Fibroblast of skin of abdomen (primary cell): ENCODE data around the gene ANKRD33.

ENCODE experiments used
- DNase-seq: peaks from one replicate; pipeline ENCODE4 v3.0.0-alpha.2; 2013

ANKRD33 gene

DNA sequence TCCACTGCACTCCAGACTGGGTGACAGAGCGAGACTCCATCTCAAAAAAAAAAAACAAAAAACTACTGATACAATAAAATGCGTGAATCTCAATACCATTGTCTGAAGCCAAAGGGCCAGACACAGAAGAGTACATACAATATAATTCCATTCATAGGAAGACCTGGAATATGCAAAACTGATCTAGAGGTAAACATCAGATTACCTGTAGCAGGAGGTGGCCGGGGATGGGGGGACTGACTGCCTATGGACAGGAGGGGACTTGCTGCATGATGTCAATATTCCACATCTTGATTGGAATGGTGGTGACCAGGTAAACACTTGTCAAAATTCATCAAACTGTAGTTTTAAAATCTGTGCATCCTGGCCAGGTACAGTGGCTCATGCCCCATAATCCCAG, 26.9 kb upstream of the ANKRD33 start:
- DNase-seq = no peak

DNA sequence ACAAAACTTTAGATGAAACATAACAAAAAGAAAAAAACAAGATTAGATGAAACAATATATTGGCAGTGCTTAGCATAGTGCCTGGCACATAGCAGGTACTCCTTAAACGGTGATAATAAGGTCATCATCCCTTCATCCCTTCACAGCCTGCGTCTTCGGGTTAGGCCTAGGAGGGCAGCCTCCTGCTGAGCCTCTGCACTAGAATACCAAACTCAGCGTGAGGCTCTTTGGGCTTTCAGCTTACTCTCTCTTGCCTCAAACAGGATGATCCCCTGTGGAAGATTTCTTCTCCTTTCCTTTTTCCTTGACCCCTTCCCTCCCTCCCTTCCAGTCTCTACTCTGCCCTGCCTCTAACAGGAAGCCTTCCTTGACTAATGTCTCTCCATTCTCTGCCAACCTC, 25.0 kb upstream of the ANKRD33 start:
- DNase-seq = no peak

DNA sequence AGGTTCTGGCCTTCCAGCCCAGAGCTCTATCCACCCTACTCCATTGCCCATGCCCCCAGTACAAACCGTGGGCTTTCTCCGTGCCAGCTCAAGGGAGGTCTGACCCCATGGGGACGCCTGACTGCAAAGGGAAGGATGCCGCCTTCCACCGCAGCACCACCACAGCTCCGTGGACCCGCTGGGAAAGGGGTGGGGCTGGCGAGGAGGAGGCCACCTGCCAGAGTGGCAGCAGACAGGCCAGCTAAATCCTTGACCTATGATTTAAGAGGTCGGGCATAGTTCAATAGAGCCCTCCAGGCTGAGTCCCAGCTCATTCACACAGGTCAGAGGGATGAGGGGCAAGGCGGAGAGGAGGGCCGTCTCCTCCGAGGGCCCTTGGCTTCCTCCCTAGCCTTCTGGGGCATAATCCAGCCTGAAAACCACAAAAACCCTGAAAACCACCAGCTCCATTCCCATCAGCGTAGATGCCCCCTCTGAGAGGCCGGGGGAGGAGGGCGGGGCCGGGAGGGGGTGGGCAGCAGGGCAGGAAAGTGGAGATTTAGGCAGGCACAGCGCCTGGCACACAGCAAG, 24.5 kb upstream of the ANKRD33 start:
- no peak for DNase-seq

- peak; percentile 44 for DNase-seq
Observed at GRCh38 chr12:51863933-51864832, 23.7 kb upstream of the ANKRD33 start.

DNA sequence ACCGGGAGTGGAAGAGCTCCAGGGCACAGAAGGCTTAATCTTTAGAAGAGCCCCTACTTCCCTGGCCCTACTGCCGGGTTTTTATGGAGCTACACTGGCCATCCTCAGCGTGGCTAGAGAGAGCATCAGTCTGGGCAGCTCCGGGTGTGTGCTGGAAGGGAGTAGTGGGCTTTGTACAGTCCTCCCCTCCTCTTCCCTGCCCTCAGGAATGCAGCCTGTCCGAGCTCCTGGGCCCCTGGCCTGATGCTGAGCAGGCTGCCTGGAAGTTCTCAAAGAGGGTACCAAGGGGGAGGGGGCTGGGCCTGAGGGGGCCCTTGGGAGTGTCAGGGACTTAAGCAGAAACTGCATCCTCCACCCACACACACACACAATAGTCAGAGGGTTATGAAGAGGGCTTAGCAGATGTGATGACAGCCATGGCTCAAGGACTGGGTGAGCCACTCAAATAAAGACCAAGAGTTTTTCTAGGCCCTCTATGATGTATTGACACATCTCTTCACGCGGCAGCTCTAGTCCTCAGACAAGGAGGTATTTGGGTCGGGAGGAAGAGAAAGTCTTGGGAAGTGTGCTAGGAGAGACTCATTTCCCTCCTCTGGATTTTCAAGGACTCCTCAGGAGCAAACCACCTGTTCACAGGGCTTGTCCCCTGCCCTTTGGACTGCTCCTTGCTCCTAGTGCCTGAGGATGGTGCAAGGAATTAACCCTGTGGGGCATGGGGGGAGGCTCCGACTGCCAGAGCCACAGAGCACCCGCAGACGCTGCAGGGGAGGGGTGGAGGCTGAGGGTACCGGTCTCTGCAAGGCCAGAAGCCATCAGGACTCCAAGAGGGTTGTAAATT, 22.9 kb upstream of the ANKRD33 start:
- DNase-seq = peak; percentile 30

GRCh38 chr12:51865757-51866270, 22.1 kb upstream of the ANKRD33 start:
- DNase-seq = no peak

GRCh38 chr12:51866324-51866723, 21.6 kb upstream of the ANKRD33 start:
- DNase-seq = no peak

- DNase-seq = no peak
Observed at GRCh38 chr12:51866762-51867161, 21.1 kb upstream of the ANKRD33 start.

DNA sequence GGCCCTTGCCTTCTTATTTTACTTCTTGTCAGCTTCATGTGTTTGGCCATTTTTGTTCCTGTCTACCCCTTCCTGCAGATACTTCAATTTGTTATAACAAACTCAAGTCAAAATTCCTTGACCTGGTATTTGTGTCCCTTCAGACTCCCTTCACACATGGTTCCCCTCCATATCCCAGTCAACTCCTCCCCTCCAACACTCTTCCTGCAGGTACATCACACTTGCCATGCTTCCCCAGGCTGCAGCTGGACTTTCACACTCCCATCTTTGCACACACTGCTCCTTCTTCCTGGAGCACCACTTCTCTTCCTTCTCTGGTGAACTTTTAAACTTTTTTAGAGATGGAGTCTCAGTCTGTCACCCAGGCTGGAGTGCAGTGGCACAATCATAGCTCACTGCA, 20.5 kb upstream of the ANKRD33 start:
- no peak for DNase-seq

DNA sequence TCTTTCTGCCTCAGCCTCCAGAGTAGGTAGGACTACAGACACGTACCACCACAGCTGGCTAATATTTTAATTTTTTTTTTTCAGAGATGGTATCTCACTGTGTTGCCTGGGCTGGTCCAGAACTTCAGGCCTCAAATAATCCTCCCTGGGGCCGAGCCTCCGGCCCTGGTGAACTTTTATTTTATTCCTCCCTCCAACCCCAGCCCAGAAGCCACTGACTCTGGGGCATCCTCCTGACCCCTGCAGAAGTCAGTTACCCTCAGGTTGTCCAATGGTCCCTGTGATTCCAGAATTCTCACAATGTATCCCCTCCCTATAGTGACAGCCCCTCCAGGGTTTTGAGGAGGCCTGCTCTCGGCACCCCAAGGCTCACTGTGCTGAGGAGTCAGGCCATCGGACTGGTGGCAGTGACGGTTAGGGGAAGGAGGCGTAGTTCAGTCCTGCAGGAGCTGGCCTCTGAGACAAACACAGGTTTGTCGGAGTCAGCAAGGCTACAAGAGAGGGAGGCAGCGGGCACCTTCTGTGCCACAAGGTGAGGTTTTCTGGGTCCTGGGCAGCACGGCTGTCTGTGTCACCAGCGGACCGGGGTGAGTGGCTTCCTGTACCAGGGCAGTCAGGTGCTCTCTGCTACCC, 20.0 kb upstream of the ANKRD33 start:
- DNase-seq = no peak

- DNase-seq = peak; percentile 45
Observed at GRCh38 chr12:51868821-51869495, 18.9 kb upstream of the ANKRD33 start.

GRCh38 chr12:51869496-51869865, 18.4 kb upstream of the ANKRD33 start:
- no peak for DNase-seq

GRCh38 chr12:51869931-51870330, 18.0 kb upstream of the ANKRD33 start:
- no peak for DNase-seq

GRCh38 chr12:51870504-51870903, 17.4 kb upstream of the ANKRD33 start:
- DNase-seq = peak; percentile 16

GRCh38 chr12:51871126-51871525, 16.8 kb upstream of the ANKRD33 start:
- DNase-seq = no peak

DNA sequence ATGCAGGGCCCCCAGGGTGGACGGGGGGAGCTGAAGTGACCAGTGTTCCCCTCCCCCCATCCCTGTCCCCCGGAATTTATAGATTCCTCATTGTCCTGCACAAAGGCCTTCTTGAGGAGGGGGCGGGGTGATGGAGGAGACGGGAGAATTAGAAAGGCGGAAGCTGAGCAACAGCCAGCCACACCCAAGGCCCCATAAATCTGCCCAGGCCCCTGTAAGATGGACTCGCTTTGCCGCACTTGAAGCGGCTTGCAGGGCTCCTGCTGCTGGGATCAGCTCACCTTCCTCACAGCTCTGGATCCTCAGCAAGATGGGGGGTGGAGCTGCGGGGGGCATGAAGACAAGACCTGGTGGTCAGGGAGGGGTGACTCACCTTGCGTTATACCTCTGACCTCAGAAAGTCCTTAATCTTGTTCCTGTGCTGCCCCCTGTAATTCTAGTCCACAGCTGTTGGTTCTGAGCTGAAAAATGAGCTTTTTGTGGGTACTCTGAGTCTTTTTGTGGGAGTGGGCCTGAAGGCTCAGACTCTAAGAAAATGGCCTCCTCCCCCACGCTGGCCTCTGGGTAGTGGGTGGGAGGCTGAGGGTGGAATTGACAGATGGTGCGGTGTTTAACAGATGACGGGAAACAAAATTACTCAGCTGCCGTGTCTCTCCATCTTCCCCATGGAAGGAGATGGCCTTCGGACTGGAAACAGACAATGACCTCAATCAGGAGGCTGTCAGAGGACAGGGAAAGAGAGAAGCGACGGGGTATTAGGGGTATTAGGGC, 15.8 kb upstream of the ANKRD33 start:
- no peak for DNase-seq

DNA sequence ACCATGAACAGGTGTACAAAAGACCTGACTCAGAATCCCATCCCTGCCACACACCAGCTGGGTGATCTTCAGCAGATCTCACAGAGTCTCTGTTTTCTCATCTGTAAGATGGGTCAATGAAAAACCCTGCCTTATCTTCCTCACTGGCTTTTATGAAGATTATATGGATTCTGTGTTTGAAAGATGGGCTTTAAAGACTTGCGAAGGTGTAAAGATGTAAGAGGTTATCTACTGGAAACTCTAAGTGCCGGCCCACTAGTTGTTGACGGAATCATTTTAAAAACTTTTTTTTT, 15.3 kb upstream of the ANKRD33 start:
- no peak for DNase-seq

DNA sequence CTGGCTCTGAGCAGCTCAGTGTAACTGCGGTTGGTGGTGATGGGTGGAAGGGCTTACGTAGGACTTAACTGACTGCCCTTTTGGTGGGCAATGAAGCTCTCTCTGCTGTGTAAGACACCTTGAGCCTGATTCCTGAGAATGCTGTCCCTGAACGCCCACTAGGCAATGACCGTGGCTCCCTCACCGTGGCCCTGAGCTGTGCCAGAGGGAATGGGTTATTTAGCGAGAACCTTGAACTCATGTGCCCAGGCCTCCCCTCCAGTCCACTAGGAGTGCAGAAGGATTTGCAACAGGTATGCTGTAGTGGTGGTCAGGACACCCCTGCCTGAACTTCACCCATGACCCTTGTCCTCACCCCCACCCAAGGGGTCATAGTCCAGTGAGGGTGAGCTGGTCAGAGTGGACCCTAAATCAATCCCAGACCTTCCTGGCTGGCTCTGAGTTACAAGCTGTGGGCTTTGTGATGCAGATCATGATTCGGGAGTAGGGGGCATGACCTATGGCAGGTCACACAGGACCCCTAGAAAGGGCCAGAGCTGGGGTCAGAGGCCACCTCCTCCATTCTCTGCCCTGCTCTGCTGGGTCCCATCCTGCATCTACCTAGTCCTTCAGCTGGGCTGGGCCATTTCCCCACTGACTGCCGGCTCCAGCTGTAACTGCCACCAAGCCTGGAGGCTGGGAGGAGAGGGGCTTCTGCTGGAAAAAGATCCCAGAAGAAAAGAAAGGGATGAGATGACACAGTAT, 14.5 kb upstream of the ANKRD33 start:
- no peak for DNase-seq

DNA sequence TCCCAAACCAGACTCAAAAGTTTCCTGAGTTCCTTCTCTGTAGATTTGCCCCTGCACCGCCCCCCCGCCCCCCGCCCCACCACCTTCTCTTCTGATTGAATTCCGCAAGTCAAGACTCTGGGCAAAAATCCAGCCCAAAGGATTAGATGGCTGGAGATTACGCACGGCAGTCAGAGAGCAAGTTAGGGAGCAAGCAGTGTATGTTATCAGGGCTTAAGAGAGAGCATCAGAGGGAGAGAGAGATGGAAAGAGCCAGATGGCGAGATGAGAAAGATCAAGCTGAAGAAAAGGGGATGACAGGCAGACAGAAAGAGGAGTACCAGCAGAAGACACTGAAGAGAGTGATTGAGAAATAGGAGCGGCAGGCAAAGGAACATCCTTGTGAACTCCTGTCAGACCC, 13.9 kb upstream of the ANKRD33 start:
- peak; percentile 70 for DNase-seq

GRCh38 chr12:51874486-51874885, 13.4 kb upstream of the ANKRD33 start:
- DNase-seq = no peak

DNA sequence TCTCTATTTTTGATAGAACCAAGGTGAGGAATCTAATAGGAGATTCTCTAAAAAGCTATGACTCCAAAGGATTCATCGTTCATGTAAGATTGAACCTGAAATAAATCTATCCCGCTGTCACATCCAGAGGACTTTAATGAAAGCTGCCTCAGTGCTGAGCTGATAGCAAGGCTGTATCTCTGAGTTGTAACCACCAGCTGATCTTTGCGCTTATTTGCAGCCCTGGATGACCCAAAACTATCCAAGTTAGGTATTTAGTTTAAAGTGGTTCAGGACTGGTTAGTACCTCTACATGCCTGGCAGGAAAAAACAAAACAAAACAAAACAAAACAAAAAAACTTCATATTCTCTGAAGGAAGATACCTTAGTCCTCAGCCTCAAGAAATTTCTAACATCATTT, 8.8 kb upstream of the ANKRD33 start:
- DNase-seq = no peak
